ENCODE measurements around the gene ITGA3. TPM values are rescaled to one million over a fixed set of nuclear protein-coding genes. Genes with fewer than 3 reads are reported as not detected.
A peak's percentile ranks its signal among the peaks of the same experiment; 100 is the strongest.

Gene ITGA3
- total RNA-seq, 4 donors from 2014 or later: 38.9 to 96.7 (median 58.6) TPM

- Histone ChIP-seq H3K9me3 (no peaks in the 10 kb centered on the region), H3K4me3 (no peak overlapping the region), H3K27ac (replicated peaks in 1 of 4) (no peak overlapping the region), H3K36me3 (peaks cover 6 to 10% (median 8%) of the 10 kb centered on the region in 4 donors), H3K4me1 (peaks cover 39 to 62% (median 51%) of the 10 kb centered on the region in 4 donors), H3K27me3 (peaks cover 0 to 5% (median 0%) of the 10 kb centered on the region in 4 donors)
- WGBS: 27% methylated on average over 6 of the region's 6 CpGs
- intact Hi-C loops (cut with DNase I): loop anchor here (5.0 kb wide), 1 partner anchor 32 kb away; no protein-coding TSS in a partner anchor
- DNase-seq (ENCODE audit: extremely low spot score): no peak
- TF ChIP-seq EP300 (IDR thresholded peaks at IDR 0.05) (no peak), POLR2A (IDR thresholded peaks at IDR 0.05; ENCODE audit: low read depth) (no peak), CTCF (IDR thresholded peaks at IDR 0.05) (peak; percentile 35 to 61 (median 48)), POLR2AphosphoS5 (IDR thresholded peaks at IDR 0.05) (no peak)
These were observed 59.0 kb downstream of the ITGA3 start for GRCh38 chr17:50114849-50115357.

- WGBS: 100% methylated on average over 1 of the region's 17 CpGs
- intact Hi-C loops (cut with DNase I): no loop called here
- H3K9me3 ChIP-seq: no peaks in the 10 kb centered on the region
- H3K4me1 ChIP-seq: peaks cover 32 to 62% (median 51%) of the 10 kb centered on the region in 4 donors
- peaks cover 0 to 2% (median under 1%) of the 10 kb centered on the region in 4 donors for H3K36me3 ChIP-seq
- H3K4me3 ChIP-seq: no peak overlapping the region
- no peak for TF ChIP-seq CTCF (IDR thresholded peaks at IDR 0.05)
- no peak for TF ChIP-seq POLR2AphosphoS5 (IDR thresholded peaks at IDR 0.05)
- no peak for TF ChIP-seq EP300 (IDR thresholded peaks at IDR 0.05)
- no peak for TF ChIP-seq POLR2A (IDR thresholded peaks at IDR 0.05; ENCODE audit: low read depth)
- DNase-seq (ENCODE audit: extremely low spot score): no peak
- H3K27ac ChIP-seq (replicated peaks in 1 of 4): no peak overlapping the region
- peaks cover 0 to 5% (median 0%) of the 10 kb centered on the region in 4 donors for H3K27me3 ChIP-seq
These were observed 59.8 kb downstream of the ITGA3 start for GRCh38 chr17:50115756-50116155.

- H3K4me3 ChIP-seq: peak overlapping the region; percentile 40 to 44 (median 43)
These were observed 61.5 kb downstream of the ITGA3 start for GRCh38 chr17:50117202-50118051.

More at GRCh38 chr17:50117202-50118051, 61.5 kb downstream of the ITGA3 start:
- intact Hi-C loops (cut with DNase I): no loop called here
- Histone ChIP-seq H3K36me3 (no peaks in the 10 kb centered on the region), H3K27ac (replicated peaks in 1 of 4) (peak overlapping the region in 3 of 4 donors; percentile 55 to 71 (median 69)), H3K27me3 (peaks cover 0 to 5% (median 0%) of the 10 kb centered on the region in 4 donors), H3K9me3 (no peaks in the 10 kb centered on the region), H3K4me1 (peaks cover 16 to 46% (median 37%) of the 10 kb centered on the region in 4 donors)
- WGBS: 5% methylated on average over 33 of the region's 64 CpGs
- DNase-seq (ENCODE audit: extremely low spot score): no peak
- TF ChIP-seq EP300 (IDR thresholded peaks at IDR 0.05) (no peak), POLR2A (IDR thresholded peaks at IDR 0.05; ENCODE audit: low read depth) (no peak), POLR2AphosphoS5 (IDR thresholded peaks at IDR 0.05) (peak; percentile 31 to 49), CTCF (IDR thresholded peaks at IDR 0.05) (peak; percentile 65 to 85 (median 78))

Data from esophagus muscularis mucosa (tissue), 4 donors.